Measurements from ENCODE around the gene ILKAP. TPM values are rescaled to one million over a fixed set of nuclear protein-coding genes. Genes with fewer than 3 reads are reported as not detected.
A peak's percentile ranks its signal among the peaks of the same experiment; 100 is the strongest.

ILKAP gene
- total and polyA plus RNA-seq, 2 donors (not counting 1 experiment from before 2014, with no cell fraction given) = 82.5 to 98.6 TPM

DNA sequence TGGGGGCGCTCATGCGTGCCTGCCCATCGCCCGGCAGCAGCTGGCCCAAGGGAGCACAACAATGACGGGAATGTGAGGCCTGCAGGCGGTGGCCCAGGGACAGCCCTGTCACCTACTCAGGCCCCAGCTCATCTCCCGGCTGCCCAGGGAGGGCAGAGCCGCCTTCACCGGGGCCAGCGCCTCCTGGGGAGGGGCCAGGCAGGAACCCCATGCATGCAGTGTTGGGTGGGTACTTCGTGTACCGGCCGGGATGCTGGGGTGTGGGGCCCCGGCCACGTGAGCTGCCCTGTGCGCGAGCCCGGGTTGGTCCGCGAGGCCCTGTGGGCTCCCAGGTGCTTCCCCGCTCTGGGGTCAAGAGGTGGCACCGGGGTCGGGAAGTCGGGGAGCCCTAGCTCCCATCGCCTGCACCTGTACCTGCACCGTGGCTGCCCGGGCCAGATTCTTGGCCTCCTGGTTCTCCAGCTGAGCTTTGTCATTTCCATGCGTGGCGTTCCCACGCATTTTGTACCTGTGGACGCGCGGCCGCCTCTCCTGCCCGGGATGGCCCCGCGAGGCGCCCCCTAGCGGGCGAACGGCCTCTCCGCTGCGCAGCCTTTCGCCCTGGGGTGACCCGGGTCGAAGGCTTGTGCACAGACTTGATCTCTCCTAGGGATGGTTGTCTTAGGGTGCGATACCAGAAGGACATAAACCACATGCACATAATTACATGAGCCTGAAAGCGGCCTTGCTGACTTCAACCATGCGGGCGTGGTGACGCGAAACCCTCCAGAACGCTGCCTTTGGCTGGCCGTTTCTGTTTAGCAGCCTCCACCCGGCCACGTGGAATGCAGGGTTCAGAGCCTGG is 64.1 kb downstream of the ILKAP start:
- no peaks in the 10 kb centered on the region for H3K27me3 Mint-ChIP-seq
- POLR2A ChIA-PET = no interaction called here
- CTCF ChIA-PET = interaction anchor here (0.9 to 1.1 kb wide), 4 partner anchors 30 to 626 kb away, joined by 3 to 6 read pairs (median 4); no protein-coding TSS in a partner anchor
- Histone ChIP-seq H3K4me1 (ENCODE audit: control insufficient read depth in 2 of 2, insufficient read depth in 2 of 2, low read length in 2 of 2) (peaks cover 16 to 26% of the 10 kb centered on the region in 2 donors), H4K20me1 (ENCODE audit: control insufficient read depth, insufficient read depth, low read length, poor library complexity, severe bottlenecking) (no peaks in the 10 kb centered on the region), H3K9ac (ENCODE audit: low read length) (peak overlapping the region; percentile 45), H3K36me3 (replicated peaks in 1 of 2; ENCODE audit: control extremely low read depth in 1 of 2, control insufficient read depth in 1 of 2, extremely low read depth in 1 of 2, insufficient read depth in 2 of 2, low read length in 1 of 2) (no peaks in the 10 kb centered on the region), H3K4me3 (ENCODE audit: control extremely low read depth in 1 of 5, extremely low read depth in 1 of 5, insufficient read depth in 1 of 5, low read depth in 2 of 5, low read length in 4 of 5) (peak overlapping the region in 2 of 5 experiments; percentile 23 to 33), H3K9me3 (ENCODE audit: control extremely low read depth in 1 of 3, control insufficient read depth in 2 of 3, insufficient read depth in 1 of 3, low read length in 2 of 3) (peaks cover 0 to 4% (median 0%) of the 10 kb centered on the region in 3 donors), H2AFZ (ENCODE audit: insufficient read depth, low read depth, low read length, poor library complexity, severe bottlenecking) (peak overlapping the region; percentile 33), H3K4me2 (replicated peaks; ENCODE audit: low read depth, low read length, poor library complexity, severe bottlenecking) (peak overlapping the region; percentile 72), H3K79me2 (ENCODE audit: control insufficient read depth, insufficient read depth, low read length) (no peaks in the 10 kb centered on the region), H3K27ac (ENCODE audit: low read length in 2 of 2) (no peak overlapping the region), H3K27me3 (replicated peaks in 1 of 4; ENCODE audit: control extremely low read depth in 1 of 4, control insufficient read depth in 3 of 4, insufficient read depth in 4 of 4, low read length in 3 of 4) (peaks cover 0 to 7% (median 1%) of the 10 kb centered on the region in 4 experiments)
- TF ChIP-seq EZH2 (IDR thresholded peaks at IDR 0.05; ENCODE audit: borderline replicate concordance, insufficient read depth, low read depth, low read length, poor library complexity, severe bottlenecking) = no peak
- TF ChIP-seq, protein P1, sequence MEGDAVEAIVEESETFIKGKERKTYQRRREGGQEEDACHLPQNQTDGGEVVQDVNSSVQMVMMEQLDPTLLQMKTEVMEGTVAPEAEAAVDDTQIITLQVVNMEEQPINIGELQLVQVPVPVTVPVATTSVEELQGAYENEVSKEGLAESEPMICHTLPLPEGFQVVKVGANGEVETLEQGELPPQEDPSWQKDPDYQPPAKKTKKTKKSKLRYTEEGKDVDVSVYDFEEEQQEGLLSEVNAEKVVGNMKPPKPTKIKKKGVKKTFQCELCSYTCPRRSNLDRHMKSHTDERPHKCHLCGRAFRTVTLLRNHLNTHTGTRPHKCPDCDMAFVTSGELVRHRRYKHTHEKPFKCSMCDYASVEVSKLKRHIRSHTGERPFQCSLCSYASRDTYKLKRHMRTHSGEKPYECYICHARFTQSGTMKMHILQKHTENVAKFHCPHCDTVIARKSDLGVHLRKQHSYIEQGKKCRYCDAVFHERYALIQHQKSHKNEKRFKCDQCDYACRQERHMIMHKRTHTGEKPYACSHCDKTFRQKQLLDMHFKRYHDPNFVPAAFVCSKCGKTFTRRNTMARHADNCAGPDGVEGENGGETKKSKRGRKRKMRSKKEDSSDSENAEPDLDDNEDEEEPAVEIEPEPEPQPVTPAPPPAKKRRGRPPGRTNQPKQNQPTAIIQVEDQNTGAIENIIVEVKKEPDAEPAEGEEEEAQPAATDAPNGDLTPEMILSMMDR (IDR thresholded peaks at IDR 0.05) = peak; percentile 61
- WGBS (ENCODE audit: insufficient coverage) = 53% methylated on average over 44 of the region's 56 CpGs
- peak; percentile 46 for ATAC-seq (ENCODE audit: low read depth)
- H3K9me3 Mint-ChIP-seq (ENCODE audit: insufficient read depth) = no peaks in the 10 kb centered on the region
- no peak overlapping the region for H3K27ac Mint-ChIP-seq
- peak overlapping the region; percentile 50 for H3K4me3 Mint-ChIP-seq
- intact Hi-C loops (cut with micrococcal nuclease) = no loop called here
- peaks cover 12% of the 10 kb centered on the region for H3K4me1 Mint-ChIP-seq
- DNase-seq = peak; percentile 48
